ENCODE results near the gene RAB3IP. TPM values are rescaled to one million over a fixed set of nuclear protein-coding genes. Genes with fewer than 3 reads are reported as not detected.
"Not testable (repeated sequence)": the region's sequence is repeated elsewhere in the genome, so short reads cannot be mapped to it uniquely, and the experiment has no call there.

The RAB3IP gene
- total RNA-seq, 1 donor = 19.0 TPM

- Histone ChIP-seq H3K27me3 (ENCODE audit: insufficient read depth, low read length) (peaks cover 3% of the 10 kb centered on the region), H3K4me3 (ENCODE audit: low read length) (no peak overlapping the region), H3K9me3 (ENCODE audit: low read depth, low read length) (no peaks in the 10 kb centered on the region)
Observed at GRCh38 chr12:69837191-69837590, 98.5 kb downstream of the RAB3IP start.

DNA sequence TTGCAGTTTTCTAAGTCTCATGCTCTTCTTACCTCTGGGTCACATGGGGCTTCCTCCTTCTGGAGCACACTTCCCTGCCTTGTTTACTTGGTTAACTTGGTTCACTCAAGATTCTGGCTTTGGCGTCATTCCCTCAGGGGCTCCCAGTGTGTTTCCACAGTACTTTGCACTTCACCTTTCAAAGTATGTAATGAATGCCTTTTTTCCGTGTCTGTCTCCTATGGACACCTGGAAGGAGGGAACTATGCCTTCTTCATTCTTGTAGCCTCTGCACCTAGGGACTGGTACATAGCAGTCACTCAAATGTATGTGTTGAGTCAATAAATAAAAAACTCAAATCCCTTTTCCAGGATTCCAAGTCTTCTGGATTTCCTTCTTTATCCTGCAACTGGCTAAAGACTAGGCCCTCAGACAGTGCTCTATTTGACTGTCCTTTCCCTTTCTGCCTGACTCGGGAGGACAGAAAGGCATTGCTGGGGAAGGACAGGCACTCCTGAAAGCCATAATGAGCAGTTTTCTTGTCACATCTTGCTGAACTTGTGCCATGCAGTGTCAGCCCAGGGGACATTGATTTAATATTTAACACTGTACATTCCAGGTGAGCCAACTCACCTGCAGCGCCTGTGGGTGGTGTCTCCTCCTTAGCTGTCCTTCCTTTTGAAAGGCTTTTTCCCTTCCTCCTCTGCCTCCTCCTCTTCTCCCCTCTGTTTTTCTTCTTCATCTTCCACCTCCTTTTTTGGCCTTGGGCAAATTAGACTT, 99.2 kb downstream of the RAB3IP start:
- no peak overlapping the region for H3K4me3 ChIP-seq (ENCODE audit: low read length)

More at GRCh38 chr12:69837191-69837590, 98.5 kb downstream of the RAB3IP start:
- H3K4me1 ChIP-seq (ENCODE audit: insufficient read depth, low read length) = no peaks in the 10 kb centered on the region

GRCh38 chr12:69840727-69841126, 102.1 kb downstream of the RAB3IP start:
- Histone ChIP-seq H3K27me3 (ENCODE audit: insufficient read depth, low read length) (peaks cover 3% of the 10 kb centered on the region), H3K4me1 (ENCODE audit: insufficient read depth, low read length) (no peaks in the 10 kb centered on the region), H3K4me3 (ENCODE audit: low read length) (no peak overlapping the region), H3K9me3 (ENCODE audit: low read depth, low read length) (no peaks in the 10 kb centered on the region)

More for the DNA sequence above, 99.2 kb downstream of the RAB3IP start:
- H3K27me3 ChIP-seq (ENCODE audit: insufficient read depth, low read length) = peaks cover 3% of the 10 kb centered on the region
- no peaks in the 10 kb centered on the region for H3K4me1 ChIP-seq (ENCODE audit: insufficient read depth, low read length)
- H3K9me3 ChIP-seq (ENCODE audit: low read depth, low read length) = no peaks in the 10 kb centered on the region

DNA sequence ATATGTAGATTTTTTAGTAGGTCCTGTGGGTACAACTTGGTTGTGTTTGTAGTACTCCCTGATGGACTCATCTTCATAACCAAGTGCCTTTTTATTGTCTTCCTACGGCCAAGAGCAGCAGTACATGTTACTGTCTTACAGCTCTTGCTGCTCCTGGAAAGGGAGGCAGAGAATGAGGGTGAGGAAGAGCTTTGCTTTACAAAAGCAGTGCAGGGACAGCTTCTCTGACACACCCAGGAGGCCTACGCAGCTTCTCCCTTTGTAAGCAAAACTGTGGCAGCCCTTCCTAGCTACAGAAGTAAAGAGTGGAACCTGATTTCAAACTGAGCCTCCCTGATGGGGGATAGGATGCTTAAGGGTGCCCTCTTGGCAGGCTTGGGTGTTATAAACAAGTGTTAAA, 104.9 kb downstream of the RAB3IP start:
- Histone ChIP-seq H3K4me1 (ENCODE audit: insufficient read depth, low read length) (no peaks in the 10 kb centered on the region), H3K4me3 (ENCODE audit: low read length) (no peak overlapping the region), H3K9me3 (ENCODE audit: low read depth, low read length) (no peaks in the 10 kb centered on the region), H3K27me3 (ENCODE audit: insufficient read depth, low read length) (peaks cover 3% of the 10 kb centered on the region)

GRCh38 chr12:69844416-69844815, 105.8 kb downstream of the RAB3IP start:
- Histone ChIP-seq H3K27me3 (ENCODE audit: insufficient read depth, low read length) (peaks cover 3% of the 10 kb centered on the region), H3K4me1 (ENCODE audit: insufficient read depth, low read length) (no peaks in the 10 kb centered on the region), H3K9me3 (ENCODE audit: low read depth, low read length) (no peaks in the 10 kb centered on the region), H3K4me3 (ENCODE audit: low read length) (no peak overlapping the region)

DNA sequence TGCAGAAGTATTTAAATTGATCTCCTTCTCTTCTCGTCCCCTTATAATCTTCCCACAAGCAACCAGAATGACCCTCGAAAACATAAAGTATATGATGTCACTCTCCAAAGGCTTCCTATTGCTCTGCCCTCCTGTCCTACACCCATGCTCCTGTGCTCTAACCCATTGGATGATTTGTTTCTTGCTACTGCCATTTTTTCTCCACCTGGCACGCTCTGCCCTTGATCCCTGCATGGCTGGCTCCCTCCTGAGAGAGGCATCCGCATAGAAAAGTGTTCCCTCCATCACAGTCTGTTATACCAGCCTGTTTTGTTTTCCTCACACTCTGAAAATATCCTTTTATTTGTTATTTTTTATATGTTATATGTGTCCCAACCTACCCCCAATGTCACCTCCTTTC, 106.2 kb downstream of the RAB3IP start:
- no peaks in the 10 kb centered on the region for H3K4me1 ChIP-seq (ENCODE audit: insufficient read depth, low read length)
- H3K4me3 ChIP-seq (ENCODE audit: low read length) = no peak overlapping the region
- no peaks in the 10 kb centered on the region for H3K9me3 ChIP-seq (ENCODE audit: low read depth, low read length)
- H3K27me3 ChIP-seq (ENCODE audit: insufficient read depth, low read length) = peaks cover 3% of the 10 kb centered on the region

DNA sequence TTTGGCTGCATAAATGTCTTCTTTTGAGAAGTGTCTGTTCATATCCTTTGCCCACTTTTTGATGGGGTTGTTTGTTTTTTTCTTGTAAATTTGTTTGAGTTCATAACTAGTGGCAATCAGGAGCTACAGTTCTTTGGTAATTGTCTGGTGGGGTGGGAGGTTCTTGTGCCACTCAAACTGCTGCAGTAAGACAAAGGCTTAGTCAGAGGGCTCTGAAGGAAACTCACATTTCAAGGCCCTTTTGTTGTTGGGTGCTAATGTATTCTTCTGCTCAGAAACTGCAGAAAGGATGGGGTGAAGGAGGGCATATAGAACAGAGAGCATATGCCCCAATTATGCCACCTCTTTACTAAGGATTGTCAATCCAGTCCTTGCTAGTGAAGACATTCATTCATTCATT, 108.3 kb downstream of the RAB3IP start:
- Histone ChIP-seq H3K4me3 (ENCODE audit: low read length) (no peak overlapping the region), H3K27me3 (ENCODE audit: insufficient read depth, low read length) (no peaks in the 10 kb centered on the region), H3K9me3 (ENCODE audit: low read depth, low read length) (no peaks in the 10 kb centered on the region), H3K4me1 (ENCODE audit: insufficient read depth, low read length) (no peaks in the 10 kb centered on the region)

DNA sequence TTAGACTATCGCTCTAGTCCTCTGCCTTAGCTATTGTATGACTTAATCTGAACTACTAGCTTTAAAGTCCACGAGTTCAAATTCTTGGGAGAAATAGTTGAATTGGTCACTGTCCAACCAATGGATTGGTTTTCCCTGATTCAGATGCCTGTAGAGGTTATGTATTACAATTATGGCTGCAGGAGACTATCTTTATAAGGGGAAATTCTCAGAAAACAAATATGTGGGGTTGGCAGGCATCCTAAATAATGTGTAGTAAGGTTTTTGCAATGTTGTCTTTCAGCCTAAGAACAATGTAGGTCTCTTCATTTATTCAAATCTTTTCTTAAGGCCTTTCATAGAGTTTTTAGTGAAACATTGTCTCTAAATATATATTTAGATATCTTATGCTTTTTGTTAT, 113.3 kb downstream of the RAB3IP start:
- no peaks in the 10 kb centered on the region for H3K27me3 ChIP-seq (ENCODE audit: insufficient read depth, low read length)

DNA sequence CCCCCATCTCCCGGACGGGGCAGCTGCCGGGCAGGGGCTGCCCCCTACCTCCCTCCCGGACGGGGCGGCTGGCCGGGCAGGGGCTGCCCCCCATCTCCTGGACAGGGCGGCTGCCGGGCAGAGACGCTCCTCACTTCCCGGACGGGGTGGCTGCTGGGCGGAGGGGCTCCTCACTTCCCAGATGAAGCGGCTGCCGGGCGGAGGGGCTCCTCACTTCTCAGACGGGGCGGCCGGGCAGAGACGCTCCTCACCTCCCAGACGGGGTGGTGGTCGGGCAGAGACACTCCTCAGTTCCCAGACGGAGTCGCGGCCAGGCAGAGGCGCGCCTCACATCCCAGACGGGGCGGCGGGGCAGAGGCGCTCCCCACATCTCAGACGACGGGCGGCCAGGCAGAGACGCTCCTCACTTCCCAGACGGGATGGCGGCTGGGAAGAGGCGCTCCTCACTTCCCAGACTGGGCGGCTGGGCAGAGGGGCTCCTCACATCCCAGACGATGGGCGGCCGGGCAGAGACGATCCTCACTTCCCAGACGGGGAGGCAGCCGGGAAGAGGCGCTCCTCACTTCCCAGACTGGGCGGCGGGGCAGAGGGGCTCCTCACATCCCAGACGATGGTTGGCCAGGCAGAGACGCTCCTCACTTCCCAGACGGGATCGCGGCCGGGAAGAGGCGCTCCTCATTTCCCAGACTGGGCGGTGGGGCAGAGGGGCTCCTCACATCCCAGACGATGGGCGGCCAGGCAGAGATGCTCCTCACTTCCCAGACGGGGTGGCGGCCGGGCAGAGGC, 114.7 kb downstream of the RAB3IP start:
- H3K9me3 ChIP-seq (ENCODE audit: low read depth, low read length); H3K4me3 ChIP-seq (ENCODE audit: low read length); H3K27me3 ChIP-seq (ENCODE audit: insufficient read depth, low read length); H3K4me1 ChIP-seq (ENCODE audit: insufficient read depth, low read length): not testable (repeated sequence)

More for the DNA sequence above, 113.3 kb downstream of the RAB3IP start:
- no peak overlapping the region for H3K4me3 ChIP-seq (ENCODE audit: low read length)
- H3K4me1 ChIP-seq (ENCODE audit: insufficient read depth, low read length) = no peaks in the 10 kb centered on the region
- no peaks in the 10 kb centered on the region for H3K9me3 ChIP-seq (ENCODE audit: low read depth, low read length)

- H3K9me3 ChIP-seq (ENCODE audit: low read depth, low read length) = no peaks in the 10 kb centered on the region
Observed at GRCh38 chr12:69866698-69867097, 128.0 kb downstream of the RAB3IP start.

DNA sequence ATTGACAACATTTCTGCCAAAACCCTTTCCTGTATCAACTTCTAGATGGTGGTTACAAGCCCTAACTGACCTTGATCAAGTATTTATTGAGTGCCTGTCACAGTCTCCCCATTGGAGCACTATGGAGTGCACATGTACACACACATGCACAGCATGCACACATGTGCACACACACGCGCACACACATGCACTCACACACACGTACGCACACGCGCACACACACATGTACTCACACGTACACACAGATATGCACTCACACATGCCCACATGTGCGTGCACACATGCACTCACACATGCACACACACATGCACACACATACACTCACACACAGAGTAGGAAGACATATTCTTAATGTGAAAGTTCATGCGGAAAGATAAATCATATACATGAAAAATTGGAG, 130.0 kb downstream of the RAB3IP start:
- H3K4me1 ChIP-seq (ENCODE audit: insufficient read depth, low read length) = peaks cover 6% of the 10 kb centered on the region
- H3K27me3 ChIP-seq (ENCODE audit: insufficient read depth, low read length) = no peaks in the 10 kb centered on the region
- H3K9me3 ChIP-seq (ENCODE audit: low read depth, low read length) = no peaks in the 10 kb centered on the region
- H3K4me3 ChIP-seq (ENCODE audit: low read length) = no peak overlapping the region

More at GRCh38 chr12:69866698-69867097, 128.0 kb downstream of the RAB3IP start:
- Histone ChIP-seq H3K4me1 (ENCODE audit: insufficient read depth, low read length) (no peaks in the 10 kb centered on the region), H3K4me3 (ENCODE audit: low read length) (no peak overlapping the region), H3K27me3 (ENCODE audit: insufficient read depth, low read length) (no peaks in the 10 kb centered on the region)

GRCh38 chr12:69872804-69873203, 134.1 kb downstream of the RAB3IP start:
- peaks cover 6% of the 10 kb centered on the region for H3K4me1 ChIP-seq (ENCODE audit: insufficient read depth, low read length)
- no peak overlapping the region for H3K4me3 ChIP-seq (ENCODE audit: low read length)
- no peaks in the 10 kb centered on the region for H3K27me3 ChIP-seq (ENCODE audit: insufficient read depth, low read length)
- no peaks in the 10 kb centered on the region for H3K9me3 ChIP-seq (ENCODE audit: low read depth, low read length)

Other genes with a start within 250 kb of the RAB3IP start
- 126 TPM for gene CCT2, start 153.4 kb upstream of the RAB3IP start, total RNA-seq
- gene LRRC10, start 128.0 kb upstream of the RAB3IP start, total RNA-seq = not detected
- gene BEST3, start 39.6 kb upstream of the RAB3IP start, total RNA-seq = 0.31 TPM
- gene MYRFL, start 86.4 kb downstream of the RAB3IP start, total RNA-seq = 0.10 TPM

All from mononuclear cell (primary cell).